ENCODE data around the gene SDHA. TPM values are rescaled to one million over a fixed set of nuclear protein-coding genes. Genes with fewer than 3 reads are reported as not detected.

Gene SDHA
- total and polyA plus RNA-seq, 10 of the 15 experiments (the other 5 are each of a cell fraction or from before 2014, with no cell fraction given), result 63.3 to 205 (median 104) TPM

- TF ChIP-seq ZNF687 (IDR thresholded peaks at IDR 0.05) (no peak), NBN (IDR thresholded peaks at IDR 0.05) (no peak), FOS (IDR thresholded peaks at IDR 0.05; ENCODE audit: borderline replicate concordance, extremely low read depth, insufficient read length) (no peak), NFXL1 (IDR thresholded peaks at IDR 0.05; ENCODE audit: borderline replicate concordance) (no peak), BACH1 (IDR thresholded peaks at IDR 0.05; ENCODE audit: borderline replicate concordance) (no peak), CUX1 (IDR thresholded peaks at IDR 0.05; ENCODE audit: insufficient replicate concordance, low read depth, low read length) (no peak), KDM1A (IDR thresholded peaks at IDR 0.05; ENCODE audit: borderline replicate concordance) (no peak), ZBTB4 (CRISPR knock-in tag; IDR thresholded peaks at IDR 0.05) (no peak), RBBP5 (conservative IDR thresholded peaks at IDR 0.05) (no peak)
Observed at GRCh38 chr5:171801-172331, 46.3 kb upstream of the SDHA start (continued).

Data from GM12878 (cell line).